NCI-H1417 (cell line): ENCODE results near the gene DUX4.
"Not testable (repeated sequence)": the region's sequence is repeated elsewhere in the genome, so short reads cannot be mapped to it uniquely, and the experiment has no call there.

Source experiments
- DNase-seq, 3 experiments: peaks; one replicate each; lab custom pipeline; 2025; lab: John Stamatoyannopoulos, UW

Gene DUX4

GRCh38 chr4:190173428-190173827, at the start of gene DUX4:
Gene DUX4 (plus strand): TSS chr4:190173774. CDS start chr4:190173774, 0 bp downstream.
- not testable (repeated sequence) for DNase-seq

GRCh38 chr4:190175436-190175835, 1.9 kb downstream of the DUX4 start:
- not testable (repeated sequence) for DNase-seq

GRCh38 chr4:190177727-190178605, 4.4 kb downstream of the DUX4 start:
- DNase-seq: not testable (repeated sequence)

- not testable (repeated sequence) for DNase-seq
Observed at GRCh38 chr4:190178606-190178990, 5.0 kb downstream of the DUX4 start.

GRCh38 chr4:190179030-190179739, 5.6 kb downstream of the DUX4 start:
- DNase-seq: not testable (repeated sequence)

- DNase-seq: not testable (repeated sequence)
Observed at GRCh38 chr4:190179740-190180094, 6.1 kb downstream of the DUX4 start.

GRCh38 chr4:190180947-190181346, 7.4 kb downstream of the DUX4 start:
- not testable (repeated sequence) for DNase-seq

- not testable (repeated sequence) for DNase-seq
Observed at GRCh38 chr4:190181481-190182100, 8.0 kb downstream of the DUX4 start.

- not testable (repeated sequence) for DNase-seq
Observed at GRCh38 chr4:190203510-190203909, 29.9 kb downstream of the DUX4 start.
